Measurements from ENCODE around the gene SLC12A3.

DNA sequence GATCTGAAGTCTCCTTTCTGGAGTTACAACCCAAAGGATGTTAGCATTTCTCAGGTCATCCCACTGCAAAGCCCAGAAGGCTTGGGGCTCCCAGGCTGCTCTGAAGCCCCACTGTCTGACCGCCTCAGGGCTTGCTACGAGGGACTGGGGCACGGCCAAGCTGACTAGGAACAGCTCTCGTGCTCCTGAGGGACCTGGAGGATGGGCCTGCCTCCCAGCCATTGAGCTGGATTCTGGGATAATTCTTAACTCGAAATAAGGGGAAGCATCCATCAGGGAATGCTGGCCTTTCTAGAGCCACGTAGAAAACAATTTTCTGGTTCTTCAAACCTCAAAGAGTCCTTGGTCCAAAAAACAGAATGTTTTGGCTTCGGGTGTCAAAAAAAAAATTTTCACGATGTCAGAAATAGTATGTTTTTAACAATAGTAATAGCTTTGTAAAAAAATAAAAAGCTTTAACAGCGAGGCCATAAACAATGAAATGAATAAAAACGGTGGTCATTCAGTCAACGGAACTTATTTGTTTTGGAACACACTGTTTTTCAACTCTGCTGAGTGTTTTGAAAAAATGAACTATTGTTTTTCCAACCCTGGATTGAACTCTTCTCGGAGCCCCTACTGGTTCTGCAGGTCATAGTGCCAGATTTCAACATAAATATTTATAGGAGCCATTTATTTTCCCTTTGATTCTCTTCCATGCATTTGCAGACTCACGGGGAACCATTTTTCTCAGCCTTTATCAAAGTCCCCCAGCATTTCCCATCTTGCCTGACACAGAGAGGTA lies 50.5 kb downstream of the SLC12A3 start:
- TF ChIP-seq POLR2A (IDR thresholded peaks at IDR 0.05) (no peak), EP300 (IDR thresholded peaks at IDR 0.05) (no peak)

All from gastroesophageal sphincter (tissue), 2 donors.